HuH-7.5 (cell line): ENCODE results near the gene SERP2.

ENCODE experiments used
- DNase-seq: peaks from one replicate; pipeline ENCODE4 v3.0.0; 2011; ENCODE audit warnings: low spot score

The SERP2 gene

GRCh38 chr13:44359983-44360375, 13.6 kb upstream of the SERP2 start:
- no peak for DNase-seq

DNA sequence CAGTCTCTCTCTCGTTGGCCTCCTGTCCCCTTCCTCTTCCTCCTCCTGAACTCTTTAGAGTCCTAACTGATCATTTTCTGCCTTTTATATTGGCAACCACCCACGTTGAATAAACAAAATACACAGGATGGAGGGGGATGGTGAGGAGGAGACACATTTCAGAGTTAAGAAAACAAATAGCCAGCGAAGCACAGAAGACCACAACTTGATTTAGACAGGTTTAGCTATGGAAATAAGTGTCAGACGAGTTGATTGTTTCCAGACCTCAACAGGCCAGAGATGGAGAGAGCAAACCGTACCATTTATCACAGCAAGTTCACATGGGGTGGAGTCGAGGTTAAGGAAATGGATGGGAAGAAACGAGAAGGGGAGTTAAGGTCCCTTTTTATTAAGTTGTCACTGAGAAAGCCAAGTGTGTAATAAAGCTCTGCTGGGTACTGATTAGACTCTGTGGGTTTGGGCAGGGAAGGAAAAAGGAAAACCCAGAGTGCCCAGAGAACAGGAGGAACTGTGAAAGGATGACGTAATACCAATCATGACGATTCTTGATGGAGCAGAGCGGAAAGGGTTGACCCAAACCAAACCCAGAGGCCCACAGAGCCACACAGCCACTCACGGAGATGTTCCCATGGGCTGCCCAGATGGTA, 11.1 kb upstream of the SERP2 start:
- DNase-seq: no peak

GRCh38 chr13:44363631-44364344, 9.8 kb upstream of the SERP2 start:
- no peak for DNase-seq

- no peak for DNase-seq
Observed at GRCh38 chr13:44364345-44365000, 9.2 kb upstream of the SERP2 start.

DNA sequence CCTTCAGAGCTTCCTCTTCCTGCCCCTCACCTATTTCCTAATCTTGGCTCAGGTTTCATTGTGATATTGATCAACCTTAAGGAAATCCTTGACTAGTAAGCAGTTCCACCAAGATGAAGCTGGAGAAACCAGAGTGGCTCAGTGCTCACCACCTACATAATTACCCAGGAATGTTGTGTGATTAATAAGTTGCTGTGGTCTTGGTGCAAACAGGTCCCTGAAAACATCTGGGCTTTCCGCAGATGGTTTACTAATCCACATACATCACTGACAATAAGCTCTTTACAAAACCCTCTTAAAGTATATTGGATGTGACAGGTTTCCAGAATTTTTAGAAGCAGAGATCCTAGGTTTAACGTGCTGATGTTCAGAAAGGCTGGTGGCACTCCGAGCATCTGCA, 8.6 kb upstream of the SERP2 start:
- no peak for DNase-seq

DNA sequence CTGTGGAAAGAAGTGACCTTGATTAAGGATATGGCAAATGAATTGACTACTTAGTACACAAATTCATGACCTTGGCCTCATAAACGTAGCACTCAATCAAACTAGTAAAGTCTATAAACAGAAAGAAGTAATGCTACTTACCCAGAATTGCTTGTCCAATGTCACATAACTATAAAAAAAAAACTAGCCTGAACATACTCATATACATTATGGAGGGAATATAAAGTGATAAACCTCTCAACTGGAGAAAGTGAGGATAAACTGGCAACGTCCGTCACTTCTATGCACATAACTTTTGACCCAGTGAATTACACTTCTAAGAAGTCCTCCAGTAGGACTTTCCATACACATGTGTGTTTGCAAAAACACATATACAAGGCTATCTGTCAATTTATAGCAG, 7.7 kb upstream of the SERP2 start:
- no peak for DNase-seq

DNA sequence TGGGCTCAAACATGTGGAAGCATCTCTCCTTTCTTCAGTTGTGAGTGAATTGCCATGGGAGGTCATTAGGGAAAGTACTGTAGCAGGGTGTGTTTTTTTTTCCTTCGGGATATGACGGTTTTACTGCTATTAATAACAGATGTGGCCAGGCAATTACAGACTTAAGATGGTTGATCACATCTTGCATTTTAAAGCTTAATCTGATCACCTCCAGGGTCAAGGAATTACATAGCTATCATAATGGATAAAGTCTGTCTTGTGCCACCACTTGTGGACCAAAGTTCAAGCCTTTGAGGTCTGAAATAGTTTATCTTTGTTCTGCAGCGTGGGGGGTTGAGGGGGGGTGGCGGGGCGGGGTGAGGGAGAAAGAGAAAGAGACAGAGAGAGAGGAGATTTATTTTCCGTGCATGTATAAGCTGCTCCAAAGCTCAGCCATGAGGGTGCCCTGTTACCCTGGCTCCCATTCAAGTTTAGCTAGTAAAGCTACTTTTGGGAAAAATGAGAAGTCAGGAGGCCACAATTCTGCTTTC, 5.5 kb upstream of the SERP2 start:
- no peak for DNase-seq

- no peak for DNase-seq
Observed at GRCh38 chr13:44368599-44369368, 4.8 kb upstream of the SERP2 start.

DNA sequence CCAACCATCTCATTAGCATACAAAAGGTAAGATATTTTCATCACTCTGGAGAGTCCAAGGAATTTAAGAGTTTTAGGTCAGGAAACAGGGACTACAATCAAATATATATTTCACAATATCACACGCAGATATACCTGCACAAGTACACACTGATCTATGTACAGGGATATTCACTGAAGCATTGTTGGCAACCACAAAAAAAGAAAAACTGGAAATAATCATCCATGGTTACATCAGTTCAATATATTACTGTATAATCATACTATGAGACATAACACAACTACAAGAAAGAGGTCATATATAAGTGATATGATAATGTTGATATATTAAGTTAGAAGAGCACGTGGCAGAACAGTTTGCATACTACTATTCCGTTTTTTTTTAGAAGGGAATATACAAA, 2.2 kb upstream of the SERP2 start:
- DNase-seq: no peak

DNA sequence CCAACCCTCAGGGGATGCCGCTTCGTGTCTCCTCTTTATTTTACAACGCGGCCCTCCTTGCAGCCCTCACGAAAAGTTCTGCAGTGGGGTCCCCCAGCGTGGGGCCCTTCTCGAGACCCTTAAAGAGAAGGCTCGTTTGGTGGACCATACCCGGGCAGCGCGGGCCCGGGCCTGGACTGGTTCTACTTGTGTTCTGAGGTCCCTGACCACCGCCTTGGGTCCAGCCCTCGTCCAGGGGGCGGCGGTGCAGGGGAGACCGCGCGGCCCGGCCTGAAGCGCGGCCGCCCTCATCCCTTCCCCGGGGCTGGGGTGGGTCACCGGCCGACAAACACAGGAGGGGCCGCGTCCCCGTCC, 400 bp upstream of the SERP2 start:
- no peak for DNase-seq

GRCh38 chr13:44374348-44374712, 706 bp downstream of the SERP2 start:
- DNase-seq: no peak

- no peak for DNase-seq
Observed at GRCh38 chr13:44378277-44378676, 4.7 kb downstream of the SERP2 start.

GRCh38 chr13:44379885-44380284, 6.3 kb downstream of the SERP2 start:
- DNase-seq: no peak

DNA sequence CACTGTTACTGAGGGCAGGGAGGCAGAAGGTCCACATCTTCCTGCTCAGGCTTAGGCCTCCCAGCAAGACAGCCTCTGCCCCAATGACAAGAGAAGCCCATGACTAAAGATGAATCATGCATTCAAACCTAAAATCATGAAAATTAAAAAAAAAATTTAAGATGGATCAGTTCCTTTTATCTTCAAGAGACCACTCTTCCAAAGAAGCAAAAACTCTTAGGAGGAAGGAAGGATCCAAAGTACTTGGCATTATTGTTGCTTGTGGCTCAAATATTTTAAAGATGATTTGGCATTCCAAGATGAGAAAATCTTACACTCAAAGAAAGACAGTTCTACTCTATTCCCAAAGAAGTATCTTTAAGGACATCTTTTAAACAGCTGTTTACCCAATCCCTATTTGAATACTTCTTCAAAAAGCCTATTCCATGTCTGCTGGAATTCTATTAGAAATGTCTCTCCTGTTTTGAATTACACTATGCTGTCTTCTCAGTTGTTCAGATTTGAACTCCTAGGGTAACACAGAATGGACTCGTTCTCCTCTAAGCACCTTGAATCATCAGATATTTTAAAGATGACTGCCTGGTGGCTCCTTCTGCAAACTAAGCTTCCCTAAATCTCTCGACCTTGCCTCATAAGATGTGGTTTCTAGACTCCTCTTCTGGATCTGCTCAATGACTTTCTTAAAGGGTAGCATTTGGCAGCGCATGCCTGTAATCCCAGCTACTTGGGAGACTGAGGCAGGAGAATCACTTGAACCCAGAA, 7.0 kb downstream of the SERP2 start:
- DNase-seq: no peak

DNA sequence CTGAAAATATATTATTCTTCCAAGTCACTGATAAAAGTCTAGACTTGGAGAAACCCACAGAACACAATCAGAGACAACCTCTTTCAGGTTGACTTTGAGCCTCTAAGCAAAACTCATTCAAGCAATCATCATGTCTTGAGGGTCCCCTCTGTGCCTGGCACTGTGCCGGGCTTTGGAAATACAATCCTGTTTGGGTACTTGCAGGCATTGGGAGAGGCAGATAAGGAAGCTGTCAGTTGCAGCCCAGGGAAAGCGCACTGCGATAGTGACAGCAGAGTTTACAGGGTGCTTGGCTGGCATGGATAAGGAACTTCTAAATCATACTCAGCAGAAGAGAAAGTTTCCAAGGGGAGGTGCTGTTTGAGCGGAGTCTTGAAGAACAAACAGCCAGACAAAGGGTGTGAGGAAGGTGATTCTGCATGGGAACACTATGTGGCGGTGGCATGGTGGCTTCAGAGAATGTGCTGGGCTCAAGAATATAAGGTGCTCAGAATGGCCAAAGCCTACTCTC, 9.1 kb downstream of the SERP2 start:
- DNase-seq: no peak

GRCh38 chr13:44383945-44384344, 10.3 kb downstream of the SERP2 start:
- no peak for DNase-seq

DNA sequence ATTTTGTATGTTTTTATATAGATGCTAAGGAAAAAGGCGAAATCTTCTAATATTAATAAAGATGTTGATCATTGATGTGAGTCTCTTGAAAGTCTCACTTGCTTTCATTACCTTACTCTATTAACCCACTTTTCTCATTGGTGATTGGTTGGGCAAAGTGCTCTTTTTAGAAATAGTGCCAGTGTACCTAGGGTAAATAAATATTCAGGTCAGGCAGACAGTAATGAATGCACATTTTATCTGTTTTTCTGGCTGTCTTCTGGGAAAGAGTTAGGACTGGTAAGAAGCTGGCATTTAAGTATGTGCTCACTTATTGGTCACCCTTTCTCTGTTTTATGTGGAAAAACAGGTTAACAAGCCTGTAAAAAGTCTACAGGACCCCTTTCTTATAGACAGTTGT, 11.2 kb downstream of the SERP2 start:
- DNase-seq: no peak

DNA sequence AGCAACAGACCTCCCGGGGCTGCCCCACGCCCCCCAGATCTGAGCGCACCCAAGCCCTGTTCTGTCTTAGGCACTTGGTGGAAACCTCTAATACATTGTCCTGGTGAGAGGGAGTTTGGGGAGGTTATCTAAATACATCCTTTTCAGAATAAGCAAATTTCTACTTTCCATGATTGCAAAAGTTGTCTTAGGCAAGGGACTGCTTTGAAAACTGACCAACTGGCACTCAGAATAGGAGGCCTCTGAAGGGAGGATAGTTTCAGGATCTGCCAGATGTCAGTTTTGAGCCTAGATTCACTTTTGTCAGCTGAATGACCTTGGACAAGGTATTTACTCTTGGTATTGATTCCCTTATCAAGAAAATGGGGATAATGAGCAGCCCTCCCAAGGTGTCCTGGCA, 11.8 kb downstream of the SERP2 start:
- no peak for DNase-seq

- no peak for DNase-seq
Observed at GRCh38 chr13:44385847-44386246, 12.2 kb downstream of the SERP2 start.

DNA sequence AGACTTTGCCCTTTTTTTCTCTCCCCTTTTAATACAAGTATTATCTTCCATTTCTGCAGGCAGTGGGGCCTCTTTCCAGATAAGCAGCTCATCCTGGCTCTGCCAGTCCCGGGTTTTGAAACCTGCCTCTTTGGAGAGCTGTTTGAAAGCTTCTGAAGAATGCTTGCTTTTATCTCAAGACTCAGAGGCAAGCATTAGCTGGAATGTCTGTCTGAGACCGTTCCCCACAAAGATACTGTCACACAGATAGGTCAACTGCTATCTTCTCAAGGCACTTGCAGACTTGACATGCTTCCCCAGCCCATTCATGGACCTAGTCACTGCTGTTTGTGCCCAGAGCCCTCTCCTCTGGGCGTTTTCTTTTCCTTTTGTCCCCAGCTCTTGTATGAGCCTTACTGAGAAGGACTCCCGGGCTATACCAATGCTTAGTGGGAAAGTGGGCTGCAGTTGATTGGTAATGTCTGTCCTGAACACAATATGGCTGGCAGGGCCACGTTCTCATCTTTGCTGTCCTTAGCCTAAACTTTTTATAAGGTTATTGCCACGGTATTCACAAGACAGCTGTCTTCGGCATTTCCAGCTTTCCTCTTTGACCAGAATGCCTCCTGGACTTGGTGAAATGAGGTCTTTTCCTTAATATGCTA, 13.4 kb downstream of the SERP2 start:
- no peak for DNase-seq

- no peak for DNase-seq
Observed at GRCh38 chr13:44388427-44389059, 14.9 kb downstream of the SERP2 start.
